NT2/D1 (cell line): ENCODE measurements around the gene ADORA1.

ENCODE experiments used
- DNase-seq: peaks from one replicate; pipeline ENCODE4 v3.0.0-alpha.2; 2011; ENCODE audit warnings: low read depth, low spot score
- H3K27me3 ChIP-seq: 2 replicates; pipeline ENCODE4 v1.6.0; 2011; ENCODE audit warnings: mild to moderate bottlenecking; ENCODE audit not compliant: insufficient read length, insufficient read depth
- H3K36me3 ChIP-seq: 2 replicates; pipeline ENCODE4 v1.6.1; 2011; ENCODE audit warnings: mild to moderate bottlenecking, low read length, mixed read lengths; ENCODE audit not compliant: insufficient read depth, insufficient read length
- H3K4me1 ChIP-seq: 2 replicates; pipeline ENCODE4 v1.5.1; 2011; ENCODE audit not compliant: insufficient read depth, insufficient read length
- H3K4me3 ChIP-seq: 2 replicates; pipeline ENCODE4 v1.5.1; 2011; ENCODE audit warnings: low read depth; ENCODE audit not compliant: insufficient read length
- H3K9ac ChIP-seq: 2 replicates; pipeline ENCODE4 v1.6.0; 2011; ENCODE audit warnings: low read depth; ENCODE audit not compliant: insufficient read length
- H3K9me3 ChIP-seq: 2 replicates; pipeline ENCODE4 v1.5.1; 2011; ENCODE audit warnings: mild to moderate bottlenecking, low read length; ENCODE audit not compliant: insufficient read depth
- SUZ12 ChIP-seq: IDR thresholded peaks from 2 replicates; pipeline ENCODE4 v1.6.1; 2011; ENCODE audit not compliant: insufficient read length, insufficient read depth; ENCODE audit errors: extremely low read depth
- YY1 ChIP-seq: IDR thresholded peaks from 2 replicates; pipeline ENCODE4 v1.6.1; 2011; ENCODE audit not compliant: insufficient read length, insufficient read depth
- ZNF274 ChIP-seq: IDR thresholded peaks from 2 replicates; pipeline ENCODE4 v1.6.1; 2011; ENCODE audit warnings: mild to moderate bottlenecking, low read depth, low read length

Gene ADORA1

GRCh38 chr1:203126866-203127665 lies 460 bp upstream of the ADORA1 start:
- Histone ChIP-seq H3K9ac (peak overlapping the region; percentile 81), H3K9me3 (no peaks in the 10 kb centered on the region), H3K36me3 (peaks cover 34% of the 10 kb centered on the region), H3K27me3 (peaks cover 29% of the 10 kb centered on the region), H3K4me1 (peaks cover 33% of the 10 kb centered on the region), H3K4me3 (peak overlapping the region; percentile 56)
- TF ChIP-seq ZNF274 = no peak
- TF ChIP-seq YY1 = no peak
- no peak for TF ChIP-seq SUZ12
- no peak for DNase-seq

- Histone ChIP-seq H3K27me3 (peaks cover 23% of the 10 kb centered on the region), H3K4me1 (peaks cover 33% of the 10 kb centered on the region), H3K9ac (peak overlapping the region; percentile 81), H3K4me3 (peak overlapping the region; percentile 56), H3K36me3 (peaks cover 39% of the 10 kb centered on the region), H3K9me3 (no peaks in the 10 kb centered on the region)
- DNase-seq = no peak
- no peak for TF ChIP-seq SUZ12
These were observed 847 bp downstream of the ADORA1 start for GRCh38 chr1:203128431-203128715.

- peaks cover 39% of the 10 kb centered on the region for H3K36me3 ChIP-seq
- DNase-seq = no peak
- H3K9ac ChIP-seq = peak overlapping the region; percentile 81
- H3K9me3 ChIP-seq = no peaks in the 10 kb centered on the region
- peaks cover 23% of the 10 kb centered on the region for H3K27me3 ChIP-seq
- TF ChIP-seq ZNF274 (no peak), SUZ12 (no peak), YY1 (no peak)
- peaks cover 38% of the 10 kb centered on the region for H3K4me1 ChIP-seq
- H3K4me3 ChIP-seq = peak overlapping the region; percentile 56
These were observed 1.4 kb downstream of the ADORA1 start for GRCh38 chr1:203128716-203129500.

GRCh38 chr1:203129501-203130231 lies 2.1 kb downstream of the ADORA1 start:
- H3K9ac ChIP-seq = no peak overlapping the region
- H3K9me3 ChIP-seq = no peaks in the 10 kb centered on the region
- H3K36me3 ChIP-seq = peaks cover 39% of the 10 kb centered on the region
- TF ChIP-seq SUZ12 (no peak), ZNF274 (no peak), YY1 (no peak)
- peaks cover 42% of the 10 kb centered on the region for H3K4me1 ChIP-seq
- DNase-seq = no peak
- H3K27me3 ChIP-seq = peaks cover 18% of the 10 kb centered on the region
- H3K4me3 ChIP-seq = no peak overlapping the region

GRCh38 chr1:203130358-203130985 lies 2.9 kb downstream of the ADORA1 start:
- Histone ChIP-seq H3K27me3 (peaks cover 17% of the 10 kb centered on the region), H3K4me1 (peaks cover 41% of the 10 kb centered on the region), H3K36me3 (peaks cover 43% of the 10 kb centered on the region), H3K9ac (no peak overlapping the region), H3K4me3 (no peak overlapping the region), H3K9me3 (no peaks in the 10 kb centered on the region)
- no peak for DNase-seq
- no peak for TF ChIP-seq YY1
- TF ChIP-seq SUZ12 = no peak
- TF ChIP-seq ZNF274 = no peak

- TF ChIP-seq ZNF274 = no peak
- TF ChIP-seq SUZ12 = no peak
- no peak for TF ChIP-seq YY1
- Histone ChIP-seq H3K36me3 (peaks cover 43% of the 10 kb centered on the region), H3K4me1 (peaks cover 36% of the 10 kb centered on the region), H3K9ac (no peak overlapping the region), H3K9me3 (no peaks in the 10 kb centered on the region), H3K4me3 (no peak overlapping the region), H3K27me3 (peaks cover 17% of the 10 kb centered on the region)
- no peak for DNase-seq
These were observed 4.1 kb downstream of the ADORA1 start for GRCh38 chr1:203131548-203132200.
